Mucosa of stomach (tissue), 1 donor: ENCODE data around the gene LMTK3.

Experiments
- H3K27me3 ChIP-seq: one replicate; pipeline ENCODE4 v1.7.0; 2013; ENCODE audit warnings: mild to moderate bottlenecking, low read length; ENCODE audit not compliant: control insufficient read depth, insufficient read depth
- H3K36me3 ChIP-seq: one replicate; pipeline ENCODE4 v1.7.0; 2013; ENCODE audit warnings: low read length; ENCODE audit not compliant: control insufficient read depth, insufficient read depth
- H3K4me1 ChIP-seq: one replicate; pipeline ENCODE4 v1.7.0; 2013; ENCODE audit warnings: mild to moderate bottlenecking, low read length; ENCODE audit not compliant: control insufficient read depth, insufficient read depth
- H3K4me3 ChIP-seq: one replicate; pipeline ENCODE4 v1.7.0; 2013; ENCODE audit warnings: low read length
- H3K9ac ChIP-seq: one replicate; pipeline ENCODE4 v1.7.0; 2013; ENCODE audit warnings: mild to moderate bottlenecking, low read length, moderate library complexity
- H3K9me3 ChIP-seq: one replicate; pipeline ENCODE4 v1.7.0; 2013; ENCODE audit warnings: mild to moderate bottlenecking, low read length, moderate library complexity; ENCODE audit not compliant: control insufficient read depth
- donor health status: Pancreatic carcinoma.

The LMTK3 gene

GRCh38 chr19:48478339-48479256 lies 33.0 kb downstream of the LMTK3 start:
- Histone ChIP-seq H3K9me3 (no peaks in the 10 kb centered on the region), H3K36me3 (peaks cover 9% of the 10 kb centered on the region), H3K4me3 (no peak overlapping the region), H3K27me3 (no peaks in the 10 kb centered on the region), H3K9ac (no peak overlapping the region), H3K4me1 (peaks cover 15% of the 10 kb centered on the region)

GRCh38 chr19:48477698-48478338 lies 33.8 kb downstream of the LMTK3 start:
- Histone ChIP-seq H3K36me3 (peaks cover 16% of the 10 kb centered on the region), H3K4me3 (no peak overlapping the region), H3K9ac (no peak overlapping the region), H3K4me1 (peaks cover 15% of the 10 kb centered on the region), H3K9me3 (no peaks in the 10 kb centered on the region), H3K27me3 (no peaks in the 10 kb centered on the region)

GRCh38 chr19:48477067-48477685 lies 34.5 kb downstream of the LMTK3 start:
- peaks cover 15% of the 10 kb centered on the region for H3K4me1 ChIP-seq
- no peak overlapping the region for H3K9ac ChIP-seq
- H3K36me3 ChIP-seq: peaks cover 20% of the 10 kb centered on the region
- no peaks in the 10 kb centered on the region for H3K27me3 ChIP-seq
- no peak overlapping the region for H3K4me3 ChIP-seq
- H3K9me3 ChIP-seq: no peaks in the 10 kb centered on the region

- Histone ChIP-seq H3K4me3 (no peak overlapping the region), H3K27me3 (no peaks in the 10 kb centered on the region), H3K36me3 (peaks cover 25% of the 10 kb centered on the region)
Observed at GRCh38 chr19:48476176-48476575, 35.5 kb downstream of the LMTK3 start.

GRCh38 chr19:48475369-48476068 lies 36.1 kb downstream of the LMTK3 start:
- H3K36me3 ChIP-seq: peaks cover 30% of the 10 kb centered on the region
- H3K4me3 ChIP-seq: no peak overlapping the region
- no peaks in the 10 kb centered on the region for H3K9me3 ChIP-seq
- H3K27me3 ChIP-seq: no peaks in the 10 kb centered on the region
- H3K4me1 ChIP-seq: peaks cover 10% of the 10 kb centered on the region
- H3K9ac ChIP-seq: no peak overlapping the region

More at GRCh38 chr19:48476176-48476575, 35.5 kb downstream of the LMTK3 start:
- Histone ChIP-seq H3K9ac (no peak overlapping the region), H3K4me1 (peaks cover 12% of the 10 kb centered on the region), H3K9me3 (no peaks in the 10 kb centered on the region)

- H3K9ac ChIP-seq: no peak overlapping the region
- no peaks in the 10 kb centered on the region for H3K9me3 ChIP-seq
- H3K27me3 ChIP-seq: no peaks in the 10 kb centered on the region
- H3K4me1 ChIP-seq: peaks cover 10% of the 10 kb centered on the region
- no peak overlapping the region for H3K4me3 ChIP-seq
- H3K36me3 ChIP-seq: peaks cover 32% of the 10 kb centered on the region
Observed at GRCh38 chr19:48474084-48474592, 37.5 kb downstream of the LMTK3 start.

- Histone ChIP-seq H3K36me3 (peaks cover 32% of the 10 kb centered on the region), H3K9me3 (no peaks in the 10 kb centered on the region), H3K27me3 (no peaks in the 10 kb centered on the region), H3K4me3 (no peak overlapping the region), H3K4me1 (peaks cover 12% of the 10 kb centered on the region), H3K9ac (no peak overlapping the region)
Observed at GRCh38 chr19:48473161-48473966, 38.3 kb downstream of the LMTK3 start.

GRCh38 chr19:48471836-48472235 lies 39.8 kb downstream of the LMTK3 start:
- peaks cover 32% of the 10 kb centered on the region for H3K36me3 ChIP-seq

GRCh38 chr19:48470856-48471255 lies 40.8 kb downstream of the LMTK3 start:
- peaks cover 32% of the 10 kb centered on the region for H3K36me3 ChIP-seq
- H3K4me1 ChIP-seq: peaks cover 15% of the 10 kb centered on the region
- no peak overlapping the region for H3K9ac ChIP-seq
- no peaks in the 10 kb centered on the region for H3K27me3 ChIP-seq
- H3K4me3 ChIP-seq: no peak overlapping the region
- H3K9me3 ChIP-seq: no peaks in the 10 kb centered on the region

More at GRCh38 chr19:48471836-48472235, 39.8 kb downstream of the LMTK3 start:
- Histone ChIP-seq H3K4me3 (no peak overlapping the region), H3K9me3 (no peaks in the 10 kb centered on the region), H3K4me1 (peaks cover 15% of the 10 kb centered on the region), H3K27me3 (no peaks in the 10 kb centered on the region), H3K9ac (no peak overlapping the region)

- Histone ChIP-seq H3K36me3 (peaks cover 31% of the 10 kb centered on the region), H3K4me1 (peaks cover 15% of the 10 kb centered on the region), H3K9me3 (no peaks in the 10 kb centered on the region), H3K4me3 (peak overlapping the region; percentile 25), H3K9ac (peak overlapping the region; percentile 93), H3K27me3 (no peaks in the 10 kb centered on the region)
Observed at GRCh38 chr19:48469934-48470680, 41.5 kb downstream of the LMTK3 start.
